Measurements from ENCODE around the gene PHLDA3.

GRCh38 chr1:201513498-201514243 is 44.7 kb upstream of the PHLDA3 start:
- TF ChIP-seq, protein P1, sequence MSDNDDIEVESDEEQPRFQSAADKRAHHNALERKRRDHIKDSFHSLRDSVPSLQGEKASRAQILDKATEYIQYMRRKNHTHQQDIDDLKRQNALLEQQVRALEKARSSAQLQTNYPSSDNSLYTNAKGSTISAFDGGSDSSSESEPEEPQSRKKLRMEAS (IDR thresholded peaks at IDR 0.05), result no peak
- no peak for TF ChIP-seq SMAD9 (CRISPR knock-in tag; IDR thresholded peaks at IDR 0.05)
- TF ChIP-seq RAD51 (IDR thresholded peaks at IDR 0.05; ENCODE audit: borderline replicate concordance), result no peak
- TF ChIP-seq ETV6 (CRISPR knock-in tag; conservative IDR thresholded peaks at IDR 0.05), result no peak
- TF ChIP-seq ZNF703 (CRISPR knock-in tag; IDR thresholded peaks at IDR 0.05; ENCODE audit: borderline replicate concordance), result no peak
- no peak for TF ChIP-seq ELF4 (CRISPR knock-in tag; IDR thresholded peaks at IDR 0.05; ENCODE audit: borderline replicate concordance)
